Activated B cell treated with CpG ODN at 0.5 μM for 24 hours (primary cell): ENCODE results near the gene GRIA4. TPM values are rescaled to one million over a fixed set of nuclear protein-coding genes. Genes with fewer than 3 reads are reported as not detected.

Source experiments
- ATAC-seq: fragments of 200-7000 bp; cut with Tn5 transposase; one replicate; pipeline ENCODE4 v1.10.0; 2021; ENCODE audit warnings: low read depth, mild to moderate bottlenecking, moderate library complexity
- CTCF ChIA-PET: fragments of 350-600 bp; sonication (Branson Sonifier 250); formaldehyde crosslinking; loops from one replicate; lab custom pipeline; 2021; ENCODE audit warnings: antibody characterized with exemption; lab: Charles Lee
- POLR2A ChIA-PET: fragments of 350-600 bp; sonication (Branson Sonifier 250); formaldehyde crosslinking; loops from one replicate; lab custom pipeline; 2021; ENCODE audit warnings: antibody characterized with exemption; lab: Charles Lee
- DNase-seq: peaks from one replicate; pipeline ENCODE4 v3.0.0; 2022
- H3K27ac Mint-ChIP-seq: one replicate; pipeline ENCODE4 v1.8.0; 2020; ENCODE audit warnings: mixed read lengths
- H3K27me3 Mint-ChIP-seq: one replicate; pipeline ENCODE4 v1.8.0; 2021; ENCODE audit warnings: mixed read lengths
- H3K36me3 Mint-ChIP-seq: one replicate; pipeline ENCODE4 v1.8.0; 2021; ENCODE audit warnings: low read depth, mixed read lengths
- H3K4me1 Mint-ChIP-seq: one replicate; pipeline ENCODE4 v1.8.0; 2021; ENCODE audit warnings: mixed read lengths
- H3K4me3 Mint-ChIP-seq: one replicate; pipeline ENCODE4 v1.8.0; 2020; ENCODE audit warnings: mild to moderate bottlenecking, mixed read lengths
- H3K9me3 Mint-ChIP-seq: one replicate; pipeline ENCODE4 v1.8.0; 2020; ENCODE audit warnings: mixed read lengths
- CTCF ChIP-seq: fragments of 200-600 bp; IDR thresholded peaks from one replicate; pipeline ENCODE4 v1.8.0; 2022; ENCODE audit warnings: antibody characterized with exemption, mild to moderate bottlenecking
- intact Hi-C: fragments of 100-400 bp; cut with micrococcal nuclease; formaldehyde crosslinking; loops from one replicate; pipeline ENCODE4 v1.15.1; 2024
- total RNA-seq: library from RNA; stranded (reverse); gene quantifications from 2 replicates; pipeline ENCODE4 v1.2.3, GENCODE V29; 2022

Gene GRIA4
- total RNA-seq, 1 donor from 2014 or later = not detected

DNA sequence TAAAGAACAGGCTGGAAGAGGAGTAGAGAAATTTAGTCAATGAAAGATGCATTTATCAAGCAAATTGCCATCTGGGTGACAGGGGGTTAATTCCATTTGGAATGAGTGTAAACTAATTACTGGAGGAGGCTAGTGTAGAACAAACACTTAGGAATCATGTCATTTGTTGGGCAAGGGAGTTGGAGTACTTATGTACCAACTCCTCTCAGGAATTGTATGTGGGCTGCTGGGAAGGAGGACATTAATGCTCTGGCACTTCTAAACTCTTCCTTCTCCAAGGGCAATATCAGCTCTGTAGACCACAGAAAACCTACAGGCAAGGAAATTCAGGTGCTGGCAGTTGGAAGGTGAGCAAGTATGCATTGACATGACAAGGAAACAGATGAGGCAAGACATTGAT lies 271.2 kb downstream of the GRIA4 start:
- no peak for DNase-seq
- Mint-ChIP-seq H3K27ac (no peak overlapping the region), H3K4me1 (no peaks in the 10 kb centered on the region), H3K4me3 (no peak overlapping the region), H3K27me3 (peaks cover 3% of the 10 kb centered on the region), H3K9me3 (no peaks in the 10 kb centered on the region), H3K36me3 (no peaks in the 10 kb centered on the region)
- POLR2A ChIA-PET = no interaction called here
- intact Hi-C loops = no loop called here
- ATAC-seq = no peak
- TF ChIP-seq CTCF = no peak
- CTCF ChIA-PET = no interaction called here

DNA sequence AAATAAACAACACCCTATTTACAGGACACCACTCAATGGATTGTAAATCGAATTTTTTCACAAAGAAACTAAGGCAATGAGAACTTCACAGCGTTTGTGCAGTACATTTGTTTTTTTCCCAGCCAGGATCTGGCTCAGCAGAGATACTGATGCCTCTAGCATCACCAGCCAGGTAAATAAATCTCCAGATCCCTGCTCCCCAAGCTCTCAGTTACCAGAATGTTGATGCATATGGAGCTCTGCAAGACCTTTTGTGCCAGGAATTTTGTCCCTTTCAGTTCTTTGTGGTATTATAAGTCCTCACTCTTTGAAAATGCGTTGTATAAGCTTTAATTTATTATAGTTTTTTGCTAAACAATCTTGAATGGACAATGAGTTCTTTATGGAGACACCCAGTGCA lies 274.6 kb downstream of the GRIA4 start:
- Mint-ChIP-seq H3K27ac (no peak overlapping the region), H3K4me3 (no peak overlapping the region), H3K9me3 (no peaks in the 10 kb centered on the region), H3K36me3 (no peaks in the 10 kb centered on the region), H3K27me3 (peaks cover 1% of the 10 kb centered on the region), H3K4me1 (no peaks in the 10 kb centered on the region)
- no peak for TF ChIP-seq CTCF
- POLR2A ChIA-PET = no interaction called here
- intact Hi-C loops = no loop called here
- DNase-seq (no peak), ATAC-seq (no peak)
- CTCF ChIA-PET = no interaction called here

- Mint-ChIP-seq H3K4me3 (no peak overlapping the region), H3K4me1 (no peaks in the 10 kb centered on the region), H3K36me3 (no peaks in the 10 kb centered on the region), H3K27ac (no peak overlapping the region), H3K9me3 (no peaks in the 10 kb centered on the region), H3K27me3 (no peaks in the 10 kb centered on the region)
- no peak for ATAC-seq
- ChIA-PET CTCF (no interaction called here), POLR2A (no interaction called here)
- intact Hi-C loops = no loop called here
- DNase-seq = no peak
- no peak for TF ChIP-seq CTCF
Measured at GRCh38 chr11:105891685-105892084, 281.8 kb downstream of the GRIA4 start.

GRCh38 chr11:105897161-105897560 lies 287.3 kb downstream of the GRIA4 start:
- Mint-ChIP-seq H3K9me3 (peaks cover 1% of the 10 kb centered on the region), H3K27ac (no peak overlapping the region), H3K36me3 (no peaks in the 10 kb centered on the region), H3K4me1 (no peaks in the 10 kb centered on the region), H3K4me3 (no peak overlapping the region), H3K27me3 (no peaks in the 10 kb centered on the region)
- ChIA-PET POLR2A (no interaction called here), CTCF (no interaction called here)
- DNase-seq (no peak), ATAC-seq (no peak)
- no peak for TF ChIP-seq CTCF
- intact Hi-C loops = no loop called here

DNA sequence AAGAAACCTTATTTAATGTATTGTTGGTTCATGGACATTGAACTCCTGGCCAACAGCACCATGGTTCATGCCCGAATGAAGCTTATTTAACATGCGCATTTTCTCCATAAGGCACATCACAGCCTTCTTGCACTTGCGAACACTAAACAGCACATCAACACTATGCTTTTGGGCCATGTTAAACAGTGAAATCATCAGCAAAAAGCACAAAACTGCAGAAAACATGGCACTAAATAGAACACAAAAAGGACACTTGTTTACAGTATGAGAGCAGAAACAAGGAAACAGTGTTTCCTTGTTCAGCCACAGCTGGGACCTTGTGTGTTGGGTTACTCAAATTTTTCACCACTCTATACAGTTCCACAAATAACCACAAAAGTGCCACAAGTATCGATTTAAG lies 289.9 kb downstream of the GRIA4 start:
- peaks cover 1% of the 10 kb centered on the region for H3K9me3 Mint-ChIP-seq
- no peak overlapping the region for H3K27ac Mint-ChIP-seq
- POLR2A ChIA-PET = no interaction called here
- ATAC-seq (no peak), DNase-seq (no peak)
- peaks cover 4% of the 10 kb centered on the region for H3K27me3 Mint-ChIP-seq
- CTCF ChIA-PET = no interaction called here
- intact Hi-C loops = no loop called here
- TF ChIP-seq CTCF = no peak
- H3K36me3 Mint-ChIP-seq = no peaks in the 10 kb centered on the region
- no peak overlapping the region for H3K4me3 Mint-ChIP-seq
- H3K4me1 Mint-ChIP-seq = no peaks in the 10 kb centered on the region
